Measurements from ENCODE around the gene OR2H2. TPM values are rescaled to one million over a fixed set of nuclear protein-coding genes. Genes with fewer than 3 reads are reported as not detected.

Gene OR2H2
- polyA plus RNA-seq, 1 experiment, result not detected

DNA sequence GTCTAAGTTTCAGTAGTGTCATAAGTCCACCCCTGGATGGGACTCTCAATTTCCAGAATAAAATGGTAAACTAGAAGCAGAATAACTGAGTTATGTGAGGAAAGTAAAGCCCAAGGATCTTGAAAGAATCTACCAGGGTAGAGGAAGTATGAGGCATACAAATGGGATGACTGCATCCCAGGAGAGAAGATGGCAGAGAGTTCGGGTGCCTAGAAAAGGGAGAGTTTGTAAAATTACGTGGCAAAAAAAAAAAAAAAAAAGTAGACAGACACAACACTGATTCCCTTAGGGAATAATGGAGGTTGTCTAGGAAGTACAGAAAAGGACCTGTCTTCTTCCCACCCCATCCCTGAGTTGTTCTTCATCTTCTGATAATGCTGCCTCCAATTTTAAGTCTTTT, 44.6 kb downstream of the OR2H2 start:
- TF ChIP-seq, protein P1, sequence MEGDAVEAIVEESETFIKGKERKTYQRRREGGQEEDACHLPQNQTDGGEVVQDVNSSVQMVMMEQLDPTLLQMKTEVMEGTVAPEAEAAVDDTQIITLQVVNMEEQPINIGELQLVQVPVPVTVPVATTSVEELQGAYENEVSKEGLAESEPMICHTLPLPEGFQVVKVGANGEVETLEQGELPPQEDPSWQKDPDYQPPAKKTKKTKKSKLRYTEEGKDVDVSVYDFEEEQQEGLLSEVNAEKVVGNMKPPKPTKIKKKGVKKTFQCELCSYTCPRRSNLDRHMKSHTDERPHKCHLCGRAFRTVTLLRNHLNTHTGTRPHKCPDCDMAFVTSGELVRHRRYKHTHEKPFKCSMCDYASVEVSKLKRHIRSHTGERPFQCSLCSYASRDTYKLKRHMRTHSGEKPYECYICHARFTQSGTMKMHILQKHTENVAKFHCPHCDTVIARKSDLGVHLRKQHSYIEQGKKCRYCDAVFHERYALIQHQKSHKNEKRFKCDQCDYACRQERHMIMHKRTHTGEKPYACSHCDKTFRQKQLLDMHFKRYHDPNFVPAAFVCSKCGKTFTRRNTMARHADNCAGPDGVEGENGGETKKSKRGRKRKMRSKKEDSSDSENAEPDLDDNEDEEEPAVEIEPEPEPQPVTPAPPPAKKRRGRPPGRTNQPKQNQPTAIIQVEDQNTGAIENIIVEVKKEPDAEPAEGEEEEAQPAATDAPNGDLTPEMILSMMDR (IDR thresholded peaks at IDR 0.05; ENCODE audit: insufficient read depth, low read depth, low read length), result no peak
- no peak for DNase-seq (ENCODE audit: low read depth)
- Histone ChIP-seq H3K27me3 (ENCODE audit: control insufficient read depth, insufficient read depth, low read length) (no peaks in the 10 kb centered on the region; the same call in 1 of the 2 replicates), H3K36me3 (ENCODE audit: control insufficient read depth, insufficient read depth, low read length) (no peaks in the 10 kb centered on the region), H3K4me3 (ENCODE audit: low read depth, low read length) (no peak overlapping the region)
- ChIA-PET POLR2A (no interaction called here), CTCF (interaction anchor here (1.2 to 2.0 kb wide), 5 partner anchors 9 to 135 kb away, joined by 3 to 6 read pairs (median 5); no protein-coding TSS in a partner anchor)

GRCh38 chr6:29630315-29630714, 45.4 kb downstream of the OR2H2 start:
- TF ChIP-seq, protein P1 (IDR thresholded peaks at IDR 0.05; ENCODE audit: insufficient read depth, low read depth, low read length), result no peak

GRCh38 chr6:29631209-29631810, 46.4 kb downstream of the OR2H2 start:
- H3K4me3 ChIP-seq (ENCODE audit: low read depth, low read length), result no peak overlapping the region
- H3K27me3 ChIP-seq (ENCODE audit: control insufficient read depth, insufficient read depth, low read length), result no peaks in the 10 kb centered on the region; the same call in 1 of the 2 replicates
- no peaks in the 10 kb centered on the region for H3K36me3 ChIP-seq (ENCODE audit: control insufficient read depth, insufficient read depth, low read length)
- TF ChIP-seq, protein P1 (IDR thresholded peaks at IDR 0.05; ENCODE audit: insufficient read depth, low read depth, low read length), result no peak
- DNase-seq (ENCODE audit: low read depth), result no peak
- ChIA-PET CTCF (interaction anchor here (0.7 to 2.9 kb wide), 3 partner anchors 11 to 19 kb away, joined by 3 to 14 read pairs (median 4); no protein-coding TSS in a partner anchor), POLR2A (no interaction called here)

More at GRCh38 chr6:29630315-29630714, 45.4 kb downstream of the OR2H2 start:
- Histone ChIP-seq H3K4me3 (ENCODE audit: low read depth, low read length) (no peak overlapping the region), H3K36me3 (ENCODE audit: control insufficient read depth, insufficient read depth, low read length) (no peaks in the 10 kb centered on the region), H3K27me3 (ENCODE audit: control insufficient read depth, insufficient read depth, low read length) (no peaks in the 10 kb centered on the region; the same call in 1 of the 2 replicates)
- ChIA-PET POLR2A (no interaction called here), CTCF (interaction anchor here (1.2 to 2.0 kb wide), 2 partner anchors 20 to 134 kb away, joined by 3 to 4 read pairs; no protein-coding TSS in a partner anchor)
- no peak for DNase-seq (ENCODE audit: low read depth)

DNA sequence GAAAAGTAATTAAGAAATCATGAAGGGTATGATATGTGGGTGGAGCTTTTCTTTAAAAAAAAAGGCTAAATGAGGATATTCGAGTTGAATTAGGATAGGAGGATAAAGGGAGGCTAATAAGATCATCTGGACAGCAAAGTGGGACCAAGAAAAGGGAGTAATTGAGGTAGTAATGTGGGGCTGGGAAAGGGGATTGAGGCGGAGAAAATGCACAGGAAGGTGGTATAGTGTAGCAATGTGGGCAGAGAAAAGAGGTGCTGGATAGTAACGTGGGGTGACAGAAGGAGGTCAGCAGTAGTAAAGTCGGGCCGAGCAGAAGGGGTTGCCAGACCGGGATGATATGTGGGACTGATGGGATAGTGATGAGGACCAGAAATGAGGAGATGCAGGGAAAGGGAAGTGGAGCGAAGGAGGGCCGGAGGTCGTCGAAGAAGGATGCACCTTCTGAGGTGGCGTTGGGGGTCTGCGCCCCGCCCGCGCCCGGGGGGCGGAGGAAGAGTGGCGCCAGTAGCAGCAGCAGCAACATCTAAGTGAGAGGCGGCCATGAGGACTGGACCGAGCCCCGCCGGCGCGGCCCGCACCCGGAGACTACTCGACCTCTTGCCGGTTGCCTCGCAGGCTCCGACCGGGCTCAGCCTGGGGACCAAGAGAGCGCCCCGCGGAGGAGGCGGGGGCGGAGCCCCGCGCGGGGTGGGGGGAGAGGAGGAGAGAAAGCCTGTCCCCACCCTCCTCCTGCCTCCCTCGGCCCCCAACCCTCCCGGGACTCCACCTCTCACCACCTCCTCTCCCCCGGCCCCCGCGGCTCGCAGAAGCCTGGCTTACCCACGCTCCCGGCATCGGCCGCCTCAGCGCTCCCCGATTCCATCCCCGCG, 47.2 kb downstream of the OR2H2 start:
- Histone ChIP-seq H3K27me3 (ENCODE audit: control insufficient read depth, insufficient read depth, low read length) (no peaks in the 10 kb centered on the region; the same call in 1 of the 2 replicates), H3K36me3 (ENCODE audit: control insufficient read depth, insufficient read depth, low read length) (no peaks in the 10 kb centered on the region), H3K4me3 (ENCODE audit: low read depth, low read length) (peak overlapping the region; percentile 80)
- CTCF ChIA-PET, result interaction anchor here (0.7 to 2.9 kb wide), 7 partner anchors 7 to 22 kb away, joined by 3 to 22 read pairs (median 4); no protein-coding TSS in a partner anchor
- DNase-seq (ENCODE audit: low read depth), result no peak
- TF ChIP-seq, protein P1 (IDR thresholded peaks at IDR 0.05; ENCODE audit: insufficient read depth, low read depth, low read length), result no peak
- POLR2A ChIA-PET, result interaction anchor here (0.6 to 1.4 kb wide), 2 partner anchors 16 to 18 kb away, joined by 4 to 6 read pairs; no protein-coding TSS in a partner anchor

All from BJ (cell line).